ENCODE data around the gene BMF. TPM values are rescaled to one million over a fixed set of nuclear protein-coding genes. Genes with fewer than 3 reads are reported as not detected.
A peak's percentile ranks its signal among the peaks of the same experiment; 100 is the strongest.

The BMF gene
- total and polyA plus RNA-seq, 2 of the 4 experiments (the other 2 are of a cell fraction): 2.4 to 2.9 TPM

GRCh38 chr15:40054605-40054854, 54.1 kb downstream of the BMF start:
- in situ Hi-C loops (cut with MboI; ENCODE audit: low sequenced_read_pairs) (no loop called here), intact Hi-C loops (cut with micrococcal nuclease) (no loop called here), dilution Hi-C loops (cut with HindIII; ENCODE audit: low sequenced_read_pairs, unreplicated experiment) (no loop called here)
- Histone ChIP-seq H2AK5ac (ENCODE audit: low read depth, low read length) (no peak overlapping the region), H3K27ac (ENCODE audit: insufficient read depth, low read length) (no peak overlapping the region), H3K9me1 (ENCODE audit: insufficient read depth, low read length) (peaks cover 34% of the 10 kb centered on the region), H3K36me3 (ENCODE audit: control insufficient read depth, insufficient read depth, low read length) (no peaks in the 10 kb centered on the region), H2BK20ac (ENCODE audit: low read depth, low read length) (no peak overlapping the region), H2AK9ac (replicated peaks; ENCODE audit: low read depth, low read length, poor library complexity) (no peak overlapping the region), H2BK5ac (ENCODE audit: low read depth, low read length, poor library complexity, severe bottlenecking) (no peak overlapping the region), H3K4ac (ENCODE audit: low read depth, low read length) (0 out of 2 replicates have a peak overlapping the region, but pooled peaks have one; percentile 80), H4K20me1 (ENCODE audit: insufficient read depth, low read length) (no peaks in the 10 kb centered on the region), H3K4me3 (ENCODE audit: insufficient read depth, low read depth, low read length) (no peak overlapping the region), H3K27me3 (ENCODE audit: control insufficient read depth, insufficient read depth, low read length) (no peaks in the 10 kb centered on the region), H3K14ac (replicated peaks; ENCODE audit: low read depth, low read length) (no peak overlapping the region), H4K5ac (ENCODE audit: low read depth, low read length) (no peak overlapping the region), H3K4me2 (ENCODE audit: low read depth, low read length) (no peak overlapping the region), H4K8ac (ENCODE audit: low read depth in 2 of 2, low read length in 2 of 2) (no peak overlapping the region), H2AFZ (replicated peaks; ENCODE audit: low read length, poor library complexity) (peak overlapping the region; percentile 3), H3K56ac (ENCODE audit: extremely low read depth, insufficient read depth, low read length) (no peak overlapping the region), H3K9ac (ENCODE audit: low read depth, low read length) (no peak overlapping the region), H2BK120ac (ENCODE audit: low read depth, low read length) (peak overlapping the region; percentile 58; the same call in 1 of the 2 replicates), H3K9me3 (ENCODE audit: control insufficient read depth, insufficient read depth, low read length) (no peaks in the 10 kb centered on the region), H3K23ac (ENCODE audit: low read depth, low read length) (no peak overlapping the region), H3K18ac (ENCODE audit: low read depth, low read length) (no peak overlapping the region), H4K91ac (ENCODE audit: insufficient read depth, low read depth, low read length) (no peak overlapping the region), H3K79me1 (ENCODE audit: low read depth in 1 of 2, low read length in 2 of 2) (peaks cover 0 to 8% of the 10 kb centered on the region in 2 experiments; a peak in 1 of 4 replicates), H3K4me1 (ENCODE audit: control insufficient read depth, insufficient read depth, low read length) (peaks cover 19% of the 10 kb centered on the region), H2BK15ac (ENCODE audit: low read depth, low read length) (no peak overlapping the region; the same call in 2 of the 3 replicates)
- ChIA-PET POLR2A (ENCODE audit: unreplicated experiment) (no interaction called here), CTCF (interaction anchor here (2.0 kb wide), 1 partner anchor 9 kb away, joined by 5 read pairs; no protein-coding TSS in a partner anchor)
- ATAC-seq (ENCODE audit: low read depth) (no peak), DNase-seq (no peak)
- no TSS peak for BruUV-seq (replicated peaks)
- TF ChIP-seq MXI1 (IDR thresholded peaks at IDR 0.05; ENCODE audit: borderline replicate concordance, low read depth, low read length) (no peak), CTCF (conservative IDR thresholded peaks at IDR 0.05; ENCODE audit: low read depth, low read length) (no peak), MAZ (IDR thresholded peaks at IDR 0.05; ENCODE audit: borderline replicate concordance, low read depth, low read length) (no peak), NFE2L2 (IDR thresholded peaks at IDR 0.05; ENCODE audit: low read depth, low read length) (no peak), ELK1 (IDR thresholded peaks at IDR 0.05; ENCODE audit: borderline replicate concordance, low read depth, low read length) (no peak), CHD1 (IDR thresholded peaks at IDR 0.05; ENCODE audit: low read depth, low read length) (no peak), SMC3 (IDR thresholded peaks at IDR 0.05; ENCODE audit: low read depth, low read length) (no peak), FOS (IDR thresholded peaks at IDR 0.05; ENCODE audit: low read depth, low read length) (no peak), RCOR1 (IDR thresholded peaks at IDR 0.05; ENCODE audit: insufficient replicate concordance, low read length) (no peak), USF2 (IDR thresholded peaks at IDR 0.05; ENCODE audit: low read depth, low read length) (no peak), BHLHE40 (IDR thresholded peaks at IDR 0.05; ENCODE audit: low read depth, low read length) (no peak), RFX5 (IDR thresholded peaks at IDR 0.05; ENCODE audit: low read depth, low read length) (no peak), MAFK (IDR thresholded peaks at IDR 0.05; ENCODE audit: low read depth, low read length) (no peak), CEBPB (IDR thresholded peaks at IDR 0.05; ENCODE audit: low read depth, low read length) (no peak), POLR2A (IDR thresholded peaks at IDR 0.05; ENCODE audit: low read depth, low read length) (no peak)
- no CpG with 5 or more reads among the region's 3 CpGs for WGBS, 2 experiments (ENCODE audit: extremely low coverage in 2 of 2, insufficient read length in 1 of 2)
